Measurements from ENCODE around the gene STARD5.
"Not testable (repeated sequence)": the region's sequence is repeated elsewhere in the genome, so short reads cannot be mapped to it uniquely, and the experiment has no call there.

STARD5 gene

GRCh38 chr15:81338170-81339007 is 14.4 kb upstream of the STARD5 start:
- intact Hi-C loops (cut with DNase I), result no loop called here
- no peak for DNase-seq

GRCh38 chr15:81337713-81338157 is 13.8 kb upstream of the STARD5 start:
- intact Hi-C loops (cut with DNase I), result loop anchor here (2.0 kb wide), 1 partner anchor 63 kb away; no protein-coding TSS in a partner anchor
- DNase-seq, result no peak

GRCh38 chr15:81337241-81337640 is 13.3 kb upstream of the STARD5 start:
- no peak for DNase-seq
- intact Hi-C loops (cut with DNase I), result loop anchor here (2.0 kb wide), 1 partner anchor 62 kb away; no protein-coding TSS in a partner anchor

- no peak for DNase-seq
- intact Hi-C loops (cut with DNase I), result loop anchor here (2.0 kb wide), 1 partner anchor 62 kb away; no protein-coding TSS in a partner anchor
Observed at GRCh38 chr15:81336568-81336967, 12.6 kb upstream of the STARD5 start.

- DNase-seq, result no peak
- intact Hi-C loops (cut with DNase I), result loop anchor here (2.0 kb wide), 1 partner anchor 61 kb away; no protein-coding TSS in a partner anchor
Observed at GRCh38 chr15:81335631-81336030, 11.7 kb upstream of the STARD5 start.

- no peak for DNase-seq
Observed at GRCh38 chr15:81334768-81335435, 11.0 kb upstream of the STARD5 start.

GRCh38 chr15:81333363-81333762 is 9.4 kb upstream of the STARD5 start:
- no peak for DNase-seq
- intact Hi-C loops (cut with DNase I), result no loop called here

More at GRCh38 chr15:81334768-81335435, 11.0 kb upstream of the STARD5 start:
- intact Hi-C loops (cut with DNase I), result no loop called here

- DNase-seq, result no peak
Observed at GRCh38 chr15:81332326-81332725, 8.4 kb upstream of the STARD5 start.

GRCh38 chr15:81331600-81331999 is 7.7 kb upstream of the STARD5 start:
- no peak for DNase-seq
- intact Hi-C loops (cut with DNase I), result no loop called here

More at GRCh38 chr15:81332326-81332725, 8.4 kb upstream of the STARD5 start:
- intact Hi-C loops (cut with DNase I), result no loop called here

GRCh38 chr15:81331141-81331540 is 7.2 kb upstream of the STARD5 start:
- DNase-seq; intact Hi-C loops (cut with DNase I): not testable (repeated sequence)

- DNase-seq, result no peak
- intact Hi-C loops (cut with DNase I), result no loop called here
Observed at GRCh38 chr15:81330366-81331090, 6.6 kb upstream of the STARD5 start.

- intact Hi-C loops (cut with DNase I), result no loop called here
- DNase-seq, result no peak
Observed at GRCh38 chr15:81329446-81329845, 5.5 kb upstream of the STARD5 start.

GRCh38 chr15:81327516-81327915 is 3.6 kb upstream of the STARD5 start:
- no peak for DNase-seq
- intact Hi-C loops (cut with DNase I), result no loop called here

GRCh38 chr15:81326466-81327212 is 2.7 kb upstream of the STARD5 start:
- intact Hi-C loops (cut with DNase I), result no loop called here
- no peak for DNase-seq

- DNase-seq, result no peak
- intact Hi-C loops (cut with DNase I), result no loop called here
Observed at GRCh38 chr15:81323559-81323943, 390 bp downstream of the STARD5 start.

- no peak for DNase-seq
- intact Hi-C loops (cut with DNase I), result no loop called here
Observed at GRCh38 chr15:81322676-81323253, 1.2 kb downstream of the STARD5 start.

GRCh38 chr15:81321667-81322066 is 2.3 kb downstream of the STARD5 start:
- intact Hi-C loops (cut with DNase I), result no loop called here

GRCh38 chr15:81317642-81318017 is 6.3 kb downstream of the STARD5 start:
- DNase-seq, result no peak
- intact Hi-C loops (cut with DNase I), result no loop called here

More at GRCh38 chr15:81321667-81322066, 2.3 kb downstream of the STARD5 start:
- no peak for DNase-seq

GRCh38 chr15:81316267-81316666 is 7.7 kb downstream of the STARD5 start:
- intact Hi-C loops (cut with DNase I), result no loop called here
- DNase-seq, result no peak

Data from posterior cingulate gyrus (tissue), 11 donors.